ENCODE data around the gene CTSH.

- TF ChIP-seq, protein P1, sequence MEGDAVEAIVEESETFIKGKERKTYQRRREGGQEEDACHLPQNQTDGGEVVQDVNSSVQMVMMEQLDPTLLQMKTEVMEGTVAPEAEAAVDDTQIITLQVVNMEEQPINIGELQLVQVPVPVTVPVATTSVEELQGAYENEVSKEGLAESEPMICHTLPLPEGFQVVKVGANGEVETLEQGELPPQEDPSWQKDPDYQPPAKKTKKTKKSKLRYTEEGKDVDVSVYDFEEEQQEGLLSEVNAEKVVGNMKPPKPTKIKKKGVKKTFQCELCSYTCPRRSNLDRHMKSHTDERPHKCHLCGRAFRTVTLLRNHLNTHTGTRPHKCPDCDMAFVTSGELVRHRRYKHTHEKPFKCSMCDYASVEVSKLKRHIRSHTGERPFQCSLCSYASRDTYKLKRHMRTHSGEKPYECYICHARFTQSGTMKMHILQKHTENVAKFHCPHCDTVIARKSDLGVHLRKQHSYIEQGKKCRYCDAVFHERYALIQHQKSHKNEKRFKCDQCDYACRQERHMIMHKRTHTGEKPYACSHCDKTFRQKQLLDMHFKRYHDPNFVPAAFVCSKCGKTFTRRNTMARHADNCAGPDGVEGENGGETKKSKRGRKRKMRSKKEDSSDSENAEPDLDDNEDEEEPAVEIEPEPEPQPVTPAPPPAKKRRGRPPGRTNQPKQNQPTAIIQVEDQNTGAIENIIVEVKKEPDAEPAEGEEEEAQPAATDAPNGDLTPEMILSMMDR (conservative IDR thresholded peaks at IDR 0.05; ENCODE audit: low read depth, low read length), result no peak
- TF ChIP-seq EZH2 (IDR thresholded peaks at IDR 0.05; ENCODE audit: low read length, unreplicated experiment), result no peak
- TF ChIP-seq EZH2phosphoT487 (IDR thresholded peaks at IDR 0.05; ENCODE audit: borderline replicate concordance, low read length), result no peak
These were observed 42.9 kb upstream of the CTSH start for GRCh38 chr15:78987556-78988360.
